Measurements from ENCODE around the gene HPS6. TPM values are rescaled to one million over a fixed set of nuclear protein-coding genes. Genes with fewer than 3 reads are reported as not detected.
A peak's percentile ranks its signal among the peaks of the same experiment; 100 is the strongest.
"Not testable (repeated sequence)": the region's sequence is repeated elsewhere in the genome, so short reads cannot be mapped to it uniquely, and the experiment has no call there.

HPS6 gene
- total and polyA plus RNA-seq, 8 donors = 7.0 to 42.4 (median 10.6) TPM

GRCh38 chr10:102038410-102038809 lies 26.7 kb upstream of the HPS6 start:
- no peak overlapping the region for H3K4me3 ChIP-seq
- no peak for DNase-seq
- H3K27ac ChIP-seq = no peak overlapping the region
- no peak for TF ChIP-seq CTCF (IDR thresholded peaks at IDR 0.05)
- no peak for TF ChIP-seq POLR2AphosphoS5 (IDR thresholded peaks at IDR 0.05)
- TF ChIP-seq EP300 (IDR thresholded peaks at IDR 0.05) = no peak
- TF ChIP-seq POLR2A (IDR thresholded peaks at IDR 0.05) = no peak
- H3K27me3 ChIP-seq = no peaks in the 10 kb centered on the region
- H3K4me1 ChIP-seq = peaks cover 0 to 5% (median under 1%) of the 10 kb centered on the region in 4 donors
- intact Hi-C loops (cut with DNase I; ENCODE audit: low total_unique reads) = no loop called here
- H3K36me3 ChIP-seq = peaks cover 10 to 65% (median 61%) of the 10 kb centered on the region in 4 donors
- H3K9me3 ChIP-seq = no peaks in the 10 kb centered on the region

GRCh38 chr10:102040305-102041050 lies 24.7 kb upstream of the HPS6 start:
- WGBS, 5 donors = 63 to 79% (median 72%) methylated on average over 7 of the region's 7 CpGs

GRCh38 chr10:102045292-102045691 lies 19.9 kb upstream of the HPS6 start:
- Histone ChIP-seq H3K4me1 (peaks cover 0 to 27% (median 4%) of the 10 kb centered on the region in 4 donors), H3K9me3 (no peaks in the 10 kb centered on the region), H3K27me3 (no peaks in the 10 kb centered on the region), H3K4me3 (no peak overlapping the region), H3K36me3 (no peaks in the 10 kb centered on the region), H3K27ac (no peak overlapping the region)
- WGBS, 5 donors = 72 to 75% (median 74%) methylated on average over 3 of the region's 3 CpGs
- intact Hi-C loops (cut with DNase I; ENCODE audit: low total_unique reads) = no loop called here
- no peak for DNase-seq
- no peak for TF ChIP-seq POLR2AphosphoS5 (IDR thresholded peaks at IDR 0.05)
- no peak for TF ChIP-seq CTCF (IDR thresholded peaks at IDR 0.05)
- no peak for TF ChIP-seq EP300 (IDR thresholded peaks at IDR 0.05)
- no peak for TF ChIP-seq POLR2A (IDR thresholded peaks at IDR 0.05)

More at GRCh38 chr10:102040305-102041050, 24.7 kb upstream of the HPS6 start:
- DNase-seq = peak in 1 of 2 donors; percentile 24
- H3K4me3 ChIP-seq = no peak overlapping the region
- no peaks in the 10 kb centered on the region for H3K27me3 ChIP-seq
- no peak overlapping the region for H3K27ac ChIP-seq
- peaks cover 0 to 16% (median 4%) of the 10 kb centered on the region in 4 donors for H3K4me1 ChIP-seq
- intact Hi-C loops (cut with DNase I; ENCODE audit: low total_unique reads) = no loop called here
- no peak for TF ChIP-seq EP300 (IDR thresholded peaks at IDR 0.05)
- no peaks in the 10 kb centered on the region for H3K9me3 ChIP-seq
- H3K36me3 ChIP-seq = peaks cover 10 to 45% (median 42%) of the 10 kb centered on the region in 4 donors

GRCh38 chr10:102046095-102046494 lies 19.1 kb upstream of the HPS6 start:
- TF ChIP-seq EP300 (IDR thresholded peaks at IDR 0.05) (no peak), CTCF (IDR thresholded peaks at IDR 0.05) (no peak), POLR2A (IDR thresholded peaks at IDR 0.05) (no peak), POLR2AphosphoS5 (IDR thresholded peaks at IDR 0.05) (no peak)
- H3K4me3 ChIP-seq = no peak overlapping the region
- no peaks in the 10 kb centered on the region for H3K36me3 ChIP-seq
- whole genome bisulfite sequencing, 5 donors = 96 to 100% (median 98%) methylated on average over 2 of the region's 2 CpGs
- no peak overlapping the region for H3K27ac ChIP-seq
- H3K9me3 ChIP-seq = no peaks in the 10 kb centered on the region
- H3K4me1 ChIP-seq = peaks cover 0 to 28% (median 4%) of the 10 kb centered on the region in 4 donors
- no peak for DNase-seq
- H3K27me3 ChIP-seq = no peaks in the 10 kb centered on the region
- intact Hi-C loops (cut with DNase I; ENCODE audit: low total_unique reads) = no loop called here

GRCh38 chr10:102054881-102055646 lies 10.1 kb upstream of the HPS6 start:
- Histone ChIP-seq H3K4me1 (peaks cover 21 to 45% (median 37%) of the 10 kb centered on the region in 4 donors), H3K4me3 (peak overlapping the region; percentile 66 to 91 (median 78)), H3K27ac (peak overlapping the region; percentile 81 to 97 (median 94))
- DNase-seq = peak in 1 of 2 donors; percentile 54
- H3K27me3 ChIP-seq; H3K9me3 ChIP-seq; H3K36me3 ChIP-seq; intact Hi-C loops (cut with DNase I; ENCODE audit: low total_unique reads): not testable (repeated sequence)
- 65 to 67% (median 66%) methylated on average over 34 of the region's 34 CpGs for WGBS, 5 donors
